Middle frontal gyrus (tissue), 1 donor: ENCODE results near the gene EPB41L3.
"Not testable (repeated sequence)": the region's sequence is repeated elsewhere in the genome, so short reads cannot be mapped to it uniquely, and the experiment has no call there.

Source experiments
- DNase-seq: peaks from one replicate; pipeline ENCODE4 v3.0.0-alpha.2; 2015; ENCODE audit warnings: low spot score; ENCODE audit errors: extremely low spot score

The EPB41L3 gene

DNA sequence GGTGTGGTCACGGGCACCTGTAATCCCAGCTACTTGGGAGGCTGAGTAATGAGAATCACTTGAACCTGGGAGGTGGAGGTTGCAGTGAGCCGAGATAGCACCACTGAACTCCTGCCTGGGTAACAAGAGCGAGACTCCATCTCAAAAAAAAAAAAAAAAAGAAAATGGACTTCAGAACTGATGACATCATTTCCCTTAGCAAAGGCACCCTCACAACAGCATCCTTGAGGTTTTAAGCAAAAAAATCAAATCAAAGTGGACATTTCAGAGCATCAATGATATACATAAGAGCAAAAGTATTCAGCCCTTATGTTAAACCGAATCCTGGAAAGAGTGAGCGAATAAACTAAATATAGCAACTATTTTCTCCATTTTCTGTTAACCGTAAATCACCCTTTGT is 45.3 kb downstream of the EPB41L3 start:
- no peak for DNase-seq

DNA sequence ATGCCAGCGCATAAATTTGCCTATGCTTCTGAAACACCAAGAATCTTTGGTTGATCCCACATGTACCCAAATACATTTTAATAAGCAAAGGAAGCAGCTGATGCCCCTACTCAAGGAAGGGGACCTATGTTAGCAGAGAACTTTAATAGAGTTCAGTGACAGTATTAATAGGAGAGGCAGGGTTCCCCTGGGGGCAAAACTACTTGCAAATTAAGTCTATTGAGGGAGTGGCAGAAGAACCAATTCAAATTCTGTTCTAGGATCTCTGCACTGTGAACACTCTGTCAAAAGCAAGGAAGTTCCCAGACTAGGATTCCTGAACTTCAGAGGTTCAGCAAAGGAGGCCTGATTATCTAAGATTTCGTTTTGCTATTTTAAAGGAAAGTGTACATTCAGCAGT is 47.5 kb downstream of the EPB41L3 start:
- no peak for DNase-seq

DNA sequence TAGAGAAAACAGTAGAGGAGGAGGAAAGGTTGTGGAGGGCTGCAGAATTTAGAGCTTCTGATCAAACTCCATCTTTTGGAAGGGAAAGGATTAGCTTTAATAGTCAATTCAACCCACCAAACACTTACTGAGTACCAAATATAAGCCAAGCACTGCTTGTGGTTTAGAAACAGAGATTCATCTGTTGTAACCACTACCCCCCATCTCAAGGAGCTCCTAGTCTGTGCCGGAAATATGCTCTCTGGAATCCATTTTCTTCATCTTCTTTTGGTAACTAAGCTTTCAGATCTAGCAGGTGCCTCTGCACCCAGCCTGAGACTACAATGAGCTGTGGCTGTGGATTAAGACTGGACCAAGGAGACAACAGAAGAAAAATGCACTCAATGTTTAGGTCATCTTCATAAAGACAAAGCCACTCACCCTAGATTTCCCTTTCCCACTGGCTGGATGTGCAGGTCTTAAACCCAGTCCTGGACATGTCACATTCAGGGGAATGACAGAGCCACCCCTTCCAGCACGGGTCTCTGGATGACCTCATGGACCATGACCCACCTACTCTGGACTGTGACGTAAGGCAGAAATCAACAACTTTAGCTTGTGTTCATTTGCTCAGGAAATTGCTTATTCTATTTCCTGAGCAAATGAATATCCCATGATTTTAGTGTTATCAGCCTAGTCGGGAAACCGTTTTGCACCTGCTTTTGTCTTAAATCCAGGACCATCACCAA is 52.9 kb downstream of the EPB41L3 start:
- no peak for DNase-seq

DNA sequence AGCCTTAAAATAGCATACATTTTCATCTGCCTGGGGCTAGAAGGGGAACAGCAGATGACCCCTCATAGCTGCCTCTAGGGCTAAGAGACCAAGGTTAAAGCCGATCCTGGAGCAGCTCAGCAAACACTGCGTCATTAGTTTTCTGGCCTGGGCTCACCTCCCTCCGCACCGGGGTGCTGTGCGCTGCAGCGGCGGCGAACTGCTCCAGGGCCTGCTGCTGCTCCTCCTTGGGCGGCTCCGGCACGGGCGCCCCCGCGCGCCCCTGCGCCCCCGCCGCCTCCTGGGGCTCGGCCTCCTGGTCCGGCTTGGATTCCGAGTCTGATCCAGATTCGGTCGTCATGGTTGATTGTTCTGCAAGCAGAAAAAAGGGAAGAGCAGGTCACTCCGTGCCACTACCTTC is 55.0 kb downstream of the EPB41L3 start:
- DNase-seq, result no peak

DNA sequence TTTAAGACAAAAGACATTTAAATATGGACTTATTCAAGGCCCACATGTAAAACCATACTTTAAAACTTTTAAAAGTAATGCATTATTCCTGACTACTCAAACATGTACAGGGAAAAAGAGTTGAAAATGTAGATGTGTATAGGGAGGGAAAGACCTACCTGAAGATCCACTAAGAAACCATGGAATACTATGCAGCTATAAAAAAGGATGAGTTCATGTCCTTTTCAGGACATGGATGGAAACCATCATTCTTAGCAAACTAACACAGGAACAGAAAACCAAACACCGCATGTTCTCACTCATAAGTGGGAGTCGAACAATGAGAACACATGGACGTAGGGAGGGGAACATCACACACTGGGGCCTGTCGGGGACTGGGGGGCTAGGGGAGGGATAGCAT is 55.8 kb downstream of the EPB41L3 start:
- DNase-seq, result not testable (repeated sequence)

DNA sequence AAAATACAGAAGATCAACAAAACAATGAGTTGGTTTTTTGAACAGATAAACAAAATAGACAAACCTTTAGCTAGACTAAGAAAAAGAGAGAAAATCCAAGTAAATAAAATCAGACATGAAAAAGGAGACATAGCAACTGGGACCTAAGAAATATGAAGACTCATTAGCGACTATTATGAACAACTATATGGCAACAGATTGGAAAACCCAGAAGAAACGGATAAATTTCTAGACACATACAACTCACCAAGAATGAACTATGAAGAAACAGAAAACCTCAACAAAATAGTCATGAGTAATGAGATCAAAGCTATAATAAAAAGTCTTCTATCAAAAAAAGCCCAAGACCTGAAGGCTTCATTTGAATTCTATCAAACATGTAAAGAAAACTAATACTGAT is 59.3 kb downstream of the EPB41L3 start:
- no peak for DNase-seq

DNA sequence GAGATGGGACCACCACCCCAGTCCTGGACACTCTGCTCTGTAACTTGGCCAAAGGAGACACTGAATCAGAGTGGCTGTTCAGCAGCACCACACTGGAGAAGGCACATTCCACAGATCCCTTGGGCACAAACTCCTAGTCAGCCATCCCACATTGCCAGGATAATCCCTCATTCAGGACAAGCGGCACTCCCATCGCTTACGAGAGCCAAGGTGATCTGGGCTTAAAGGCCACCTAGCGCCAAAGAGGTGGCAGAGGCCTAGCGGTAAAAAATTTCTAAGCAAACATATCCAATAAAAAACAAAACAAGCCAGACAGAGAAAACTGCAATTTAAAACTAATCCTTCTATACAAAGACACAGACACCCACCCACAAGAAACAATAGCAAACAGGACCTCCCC is 62.2 kb downstream of the EPB41L3 start:
- DNase-seq, result no peak

DNA sequence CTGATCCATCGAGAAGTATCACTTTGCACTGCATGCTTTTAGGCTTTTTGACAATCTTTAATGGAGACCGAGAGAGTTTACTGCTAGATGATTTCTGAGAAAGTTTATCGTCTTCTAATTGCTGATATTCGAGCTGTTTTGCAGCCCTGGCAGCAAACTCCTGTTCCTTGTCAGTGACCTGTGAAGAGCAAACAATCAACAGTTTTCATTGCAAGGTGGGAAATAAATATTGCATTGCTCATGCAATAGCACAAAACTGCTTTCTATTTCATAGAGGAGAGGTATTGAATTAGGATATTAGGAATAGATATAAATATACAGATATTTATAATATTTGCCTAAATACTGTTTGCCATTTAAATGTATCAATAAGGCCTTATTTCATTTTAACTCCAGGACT is 65.5 kb downstream of the EPB41L3 start:
- DNase-seq, result no peak

DNA sequence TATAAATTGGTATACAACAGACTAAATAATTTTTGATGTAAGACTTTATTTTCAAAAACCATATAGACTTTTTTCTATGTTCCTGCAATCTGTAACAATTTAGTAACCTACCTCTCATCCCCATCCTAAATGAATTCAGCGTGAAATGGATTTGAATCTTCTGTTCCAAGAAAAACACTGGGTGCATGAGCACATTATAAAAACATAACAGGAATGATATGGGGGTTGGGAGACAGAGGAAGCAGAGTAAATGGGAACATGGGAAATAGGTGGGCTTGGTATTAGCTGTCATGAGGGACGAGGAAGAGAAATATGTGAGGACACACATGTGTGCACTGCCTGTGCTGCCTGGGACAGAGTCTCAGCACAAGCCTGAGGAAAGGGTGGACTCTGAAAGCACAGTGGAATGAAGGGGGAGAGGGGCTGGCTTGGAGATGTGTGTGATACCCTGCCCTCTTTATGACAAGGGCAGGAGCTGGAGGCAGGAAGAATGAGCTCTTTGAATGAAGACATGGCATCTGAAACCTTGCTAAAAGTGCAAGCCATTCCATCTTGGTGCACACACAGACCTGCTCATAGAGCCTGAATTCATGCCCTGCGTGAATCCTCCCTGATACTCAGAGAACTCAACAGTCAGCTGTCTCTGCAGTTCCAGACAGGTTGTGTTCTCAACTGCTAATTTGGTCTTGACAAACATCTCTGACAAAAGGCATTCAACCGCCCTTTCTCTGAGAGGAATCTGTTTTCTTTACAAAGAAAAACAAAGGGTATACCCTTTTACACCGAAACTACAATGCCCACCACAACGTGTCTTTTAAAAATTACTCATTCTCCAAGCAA is 66.6 kb downstream of the EPB41L3 start:
- DNase-seq, result no peak

DNA sequence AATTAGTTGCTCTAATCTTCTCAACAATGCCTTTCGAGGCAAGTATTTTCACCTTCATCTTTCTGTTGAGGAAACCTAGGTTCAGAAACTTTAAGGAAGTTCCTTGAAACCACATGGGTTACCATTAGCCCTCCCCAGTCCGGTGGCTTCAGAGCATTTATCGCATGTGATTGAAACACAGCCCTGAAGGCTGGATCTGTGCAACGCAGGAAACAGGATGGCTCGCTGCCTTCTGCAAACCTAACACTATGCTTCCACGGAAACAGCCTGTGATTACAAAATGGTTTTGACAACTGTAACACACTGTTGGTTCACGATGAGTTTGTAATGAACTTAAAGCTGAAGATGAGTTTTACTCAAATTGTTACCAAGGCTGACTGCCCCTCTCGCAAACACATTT is 68.5 kb downstream of the EPB41L3 start:
- DNase-seq, result no peak

DNA sequence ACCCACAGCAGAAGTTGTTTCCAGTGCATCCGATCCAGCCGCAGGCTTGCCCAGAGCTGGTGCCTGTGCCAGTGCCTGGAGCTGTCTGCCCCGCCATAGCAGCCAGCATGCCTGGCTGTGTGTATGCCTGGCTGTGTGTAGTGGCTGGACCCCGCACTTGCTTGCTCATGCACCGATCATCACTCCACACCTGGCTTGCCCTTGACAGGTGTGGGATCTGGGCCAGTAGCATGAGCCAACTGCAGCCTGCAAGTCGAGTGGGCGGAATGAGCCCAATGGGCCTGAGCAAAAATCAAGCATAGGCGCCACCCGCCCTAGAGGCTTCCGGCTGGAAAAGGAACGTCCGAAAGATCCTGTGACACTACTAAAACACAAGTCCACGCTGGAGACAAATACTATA is 74.5 kb downstream of the EPB41L3 start:
- DNase-seq, result no peak

DNA sequence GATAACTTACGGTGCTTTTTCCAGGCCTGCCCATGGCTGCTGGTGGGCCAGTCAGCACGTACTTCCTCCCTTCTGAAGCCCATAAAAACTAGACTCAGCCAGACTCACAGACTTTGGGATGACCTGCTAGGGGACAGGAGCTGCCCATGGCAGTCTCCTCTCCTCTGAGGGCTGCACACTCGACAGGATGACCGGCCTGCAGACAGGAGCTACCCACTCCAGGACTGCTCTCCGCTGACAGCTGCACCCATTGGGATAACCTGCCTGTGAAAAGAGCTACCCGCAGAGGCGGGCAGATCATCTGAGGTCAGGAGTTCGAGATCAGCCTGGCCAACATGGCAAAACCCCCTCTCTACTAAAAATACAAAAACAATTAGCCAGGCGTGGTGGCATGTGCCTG is 75.4 kb downstream of the EPB41L3 start:
- DNase-seq, result no peak

DNA sequence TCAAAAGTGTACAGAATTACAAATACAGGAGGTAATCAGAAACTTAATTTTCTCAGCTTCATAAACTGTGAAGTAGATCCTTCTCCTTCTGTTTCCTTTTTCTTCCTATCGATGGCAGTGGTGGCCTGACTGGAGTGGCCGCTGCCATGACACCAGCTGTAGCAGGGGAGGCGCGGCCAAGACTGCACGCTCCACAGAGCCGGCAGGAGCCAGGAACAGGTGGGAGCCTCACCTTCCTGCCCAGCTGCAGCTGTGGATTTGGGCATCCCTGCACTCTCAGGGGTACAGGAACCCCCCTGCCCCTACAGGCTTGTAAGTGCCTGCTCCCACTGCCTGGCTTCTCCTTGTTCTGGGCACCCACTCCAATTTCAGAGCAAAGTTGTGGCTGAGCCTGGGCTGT is 76.1 kb downstream of the EPB41L3 start:
- DNase-seq, result no peak

DNA sequence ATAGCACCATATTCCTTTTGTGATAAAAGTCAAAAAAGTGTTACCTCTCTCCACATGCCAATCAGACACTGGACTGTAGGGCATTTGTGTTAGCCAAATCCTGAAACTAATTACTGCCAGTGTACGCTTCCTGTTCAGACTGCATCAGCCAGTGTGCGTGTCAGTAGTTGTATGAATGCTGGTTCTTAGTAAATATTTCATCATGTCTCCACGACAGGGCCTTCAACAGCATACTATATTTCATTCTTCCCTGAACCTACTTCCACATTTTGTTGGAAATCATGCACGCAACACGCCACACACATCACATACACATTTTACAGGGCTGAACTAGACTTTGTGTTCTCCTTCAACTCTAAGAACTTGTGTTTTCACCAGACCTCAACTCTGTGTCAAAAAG is 77.5 kb downstream of the EPB41L3 start:
- no peak for DNase-seq

DNA sequence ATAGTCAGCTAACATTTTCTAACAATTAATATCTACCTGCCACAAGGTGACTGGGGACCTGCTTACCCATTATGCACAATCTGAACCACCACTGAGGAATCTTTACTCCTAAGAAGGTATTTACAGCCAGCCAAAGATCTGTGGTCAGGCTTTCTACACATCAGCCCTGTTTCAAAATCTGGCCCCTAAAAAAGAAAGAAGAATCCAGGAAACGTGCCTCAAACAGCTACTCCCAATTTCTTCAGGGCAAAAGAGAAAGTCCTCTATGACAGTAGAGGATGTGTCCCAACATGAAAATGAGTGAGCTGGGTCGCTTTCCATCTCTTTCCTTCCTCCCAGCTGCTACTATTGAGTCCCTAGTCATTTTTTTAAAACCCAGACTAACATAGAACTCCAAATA is 79.5 kb downstream of the EPB41L3 start:
- no peak for DNase-seq

DNA sequence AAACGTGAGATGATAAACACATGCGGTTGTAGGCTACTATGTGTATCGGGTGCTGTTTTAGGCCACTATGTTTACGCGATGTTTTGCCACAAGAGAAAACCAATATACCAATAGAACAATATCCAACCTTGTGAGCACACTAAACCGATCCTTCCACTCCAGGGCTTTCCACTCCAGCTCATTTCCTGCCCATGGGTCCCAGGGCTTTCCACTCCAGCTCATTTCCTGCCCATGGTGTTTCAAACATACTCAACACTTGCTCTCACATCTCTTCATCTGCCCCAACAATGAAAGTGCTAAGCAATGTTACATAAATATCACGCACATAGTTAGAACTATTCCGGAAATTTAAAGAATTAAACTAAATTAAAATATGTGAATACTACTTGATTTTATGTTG is 80.0 kb downstream of the EPB41L3 start:
- DNase-seq, result no peak

DNA sequence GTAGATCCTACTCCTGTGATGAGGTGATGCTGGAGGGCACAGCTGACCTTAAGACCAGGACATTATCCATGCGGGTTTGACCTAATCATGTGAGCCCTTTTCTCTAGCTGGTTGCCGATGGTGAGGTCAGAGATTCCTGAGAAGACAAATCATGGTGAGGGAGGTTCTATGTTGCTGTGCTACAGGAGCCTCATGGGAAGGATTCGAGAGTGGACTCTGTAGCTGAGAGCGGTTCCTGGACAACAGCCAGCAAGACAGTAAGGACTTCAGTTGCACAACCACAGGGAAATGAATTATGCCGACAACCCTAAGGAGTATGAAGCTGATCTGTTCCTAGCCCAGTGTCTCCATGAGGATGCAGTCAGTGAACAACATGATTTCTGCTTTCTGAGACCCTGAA is 80.4 kb downstream of the EPB41L3 start:
- no peak for DNase-seq

DNA sequence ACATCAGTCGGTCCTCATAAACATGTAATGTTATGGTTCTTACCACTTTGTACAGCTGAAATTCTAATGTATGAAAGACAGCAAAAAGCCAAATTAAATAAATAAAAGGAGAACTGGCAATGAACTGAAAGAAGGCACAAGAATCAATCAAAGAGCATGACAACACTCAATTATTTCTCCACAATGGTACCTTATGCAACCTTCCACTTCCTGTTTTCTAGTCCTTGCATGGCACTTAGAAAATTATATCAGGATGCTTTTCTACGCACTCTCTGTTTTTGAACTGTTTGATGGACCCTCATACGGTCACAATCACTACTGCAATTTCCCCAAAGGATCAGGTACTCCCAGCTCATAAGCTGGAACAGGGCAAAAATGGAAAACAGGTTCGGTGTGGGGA is 81.6 kb downstream of the EPB41L3 start:
- DNase-seq, result no peak

DNA sequence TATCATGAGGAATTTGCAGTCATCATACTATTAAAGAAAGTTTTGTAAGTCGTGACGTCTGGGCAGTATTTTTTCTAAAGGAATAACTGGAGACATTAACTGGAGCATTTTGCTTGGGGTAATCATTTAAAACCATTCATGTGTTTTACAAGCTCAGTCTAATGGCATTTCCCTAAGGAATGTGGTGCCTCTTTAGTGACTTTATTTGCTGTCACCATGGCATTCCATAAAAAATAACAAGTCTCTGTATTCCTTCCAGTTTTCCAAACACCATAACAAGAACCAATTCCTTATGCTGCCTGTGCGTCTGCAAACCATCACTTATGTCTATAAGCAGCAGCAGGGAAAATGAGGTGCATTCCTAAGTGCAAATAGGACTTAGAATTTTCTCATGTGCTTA is 82.8 kb downstream of the EPB41L3 start:
- no peak for DNase-seq

DNA sequence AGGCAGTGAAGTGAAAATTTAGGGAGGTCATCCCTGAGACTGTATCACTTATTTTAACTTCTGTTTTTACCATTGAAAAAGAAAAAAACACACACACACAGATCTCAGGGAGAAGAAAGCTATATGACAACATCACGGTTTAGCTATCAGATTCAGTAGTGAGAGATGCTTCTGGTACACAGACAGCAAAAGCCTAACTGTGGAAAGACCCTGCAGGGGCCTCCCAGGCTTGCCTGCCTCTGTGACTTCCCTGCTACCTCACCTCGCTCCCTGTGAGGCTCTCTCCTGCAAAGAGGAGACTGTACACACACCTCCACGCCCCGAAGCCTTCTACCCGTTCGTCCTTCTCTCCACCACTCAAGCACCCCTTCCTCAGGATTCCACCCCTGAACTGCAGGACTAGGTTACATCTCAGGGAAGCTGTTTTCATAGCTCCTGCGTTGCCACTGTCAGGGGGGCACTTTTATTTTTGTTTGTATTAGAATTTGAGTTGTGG is 86.3 kb downstream of the EPB41L3 start:
- DNase-seq, result no peak

DNA sequence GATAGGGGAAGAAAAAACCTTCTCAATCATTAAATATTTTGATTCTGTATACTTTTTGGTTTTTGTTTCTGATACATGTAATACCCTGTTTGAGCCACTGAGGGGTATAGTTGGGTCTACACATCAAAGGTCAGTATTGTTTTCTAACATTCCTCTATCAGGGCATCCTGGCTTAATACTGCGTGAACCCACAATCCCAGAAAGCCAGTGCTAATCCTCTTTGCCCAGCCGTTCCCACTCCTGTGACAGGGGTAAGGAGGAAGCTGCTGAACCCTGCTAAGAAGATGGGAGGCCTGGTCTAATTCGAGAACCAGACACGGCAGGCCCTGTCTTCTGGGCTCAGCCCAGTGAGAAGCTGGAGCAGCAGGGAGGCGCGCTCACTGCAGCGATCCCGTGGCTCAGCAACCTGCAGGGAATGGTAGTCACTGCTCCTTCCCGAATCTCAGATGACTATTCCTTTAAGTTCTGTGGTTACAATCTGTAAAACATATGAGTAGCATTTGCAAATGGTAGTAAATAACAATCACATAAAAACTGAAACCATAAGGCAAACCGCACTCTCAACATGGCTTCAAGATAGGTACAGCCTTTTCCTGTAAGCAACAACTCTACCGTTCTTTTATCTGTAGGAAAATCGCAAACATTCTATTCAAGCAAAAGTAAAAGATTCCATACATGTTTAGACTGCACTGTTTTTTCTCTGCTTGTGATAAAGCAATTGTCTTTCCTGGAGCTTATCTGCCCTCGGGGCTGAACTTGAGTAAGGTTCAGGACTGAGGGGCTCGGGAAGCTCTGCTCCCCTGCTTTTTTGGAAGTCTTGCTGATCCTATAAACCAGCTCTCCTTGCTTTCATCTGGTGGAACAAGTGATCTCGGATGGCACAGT is 87.0 kb downstream of the EPB41L3 start:
- no peak for DNase-seq

DNA sequence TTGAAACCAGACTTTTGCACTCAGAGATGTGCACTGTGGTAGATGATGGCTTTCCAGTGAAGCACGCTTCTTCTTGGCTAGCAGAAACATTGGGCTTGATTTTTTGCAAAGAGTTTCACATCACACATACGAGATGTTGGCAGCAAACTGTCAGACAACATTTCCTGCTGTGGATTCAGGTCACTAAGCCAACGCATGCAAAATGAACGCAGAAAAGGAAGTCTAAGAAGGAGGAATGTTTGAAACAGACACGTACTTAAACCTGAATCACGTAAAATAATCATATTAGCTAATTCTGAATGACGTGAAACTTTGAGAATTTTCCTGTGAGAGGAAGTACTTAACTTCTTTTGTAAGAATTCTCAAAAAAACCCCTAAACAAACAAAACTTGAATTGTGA is 88.1 kb downstream of the EPB41L3 start:
- DNase-seq, result no peak
